H7 (cell line): ENCODE measurements around the gene FCGR1A. TPM values are rescaled to one million over a fixed set of nuclear protein-coding genes. Genes with fewer than 3 reads are reported as not detected.
A peak's percentile ranks its signal among the peaks of the same experiment; 100 is the strongest.
"Not testable (repeated sequence)": the region's sequence is repeated elsewhere in the genome, so short reads cannot be mapped to it uniquely, and the experiment has no call there.

Source experiments
- DNase-seq: peaks from one replicate; pipeline ENCODE4 v3.0.0; 2012
- H3K27me3 ChIP-seq: 2 replicates; pipeline ENCODE4 v1.6.0; 2011; ENCODE audit warnings: mild to moderate bottlenecking, low read length; ENCODE audit not compliant: control insufficient read depth, insufficient read depth
- H3K36me3 ChIP-seq: replicated peaks from 2 replicates; pipeline ENCODE4 v1.5.1; 2011; ENCODE audit warnings: low read length; ENCODE audit not compliant: control insufficient read depth, insufficient read depth
- H3K4me3 ChIP-seq: 2 replicates; pipeline ENCODE4 v1.5.1; 2011; ENCODE audit warnings: low read depth, mild to moderate bottlenecking, control low read depth, low read length, moderate library complexity; ENCODE audit not compliant: insufficient read depth
- total RNA-seq: library from RNA; depleted of rRNA; stranded (reverse); fragments of >200 nt; shearing (Covaris generic); gene quantifications from 2 replicates; pipeline ENCODE4 v1.2.3, GENCODE V29; 2014; rRNA removed

Gene FCGR1A
- total RNA-seq: not detected in 2 replicates

GRCh38 chr1:149782600-149782999 lies at the start of gene FCGR1A:
Gene FCGR1A (plus strand): TSS chr1:149782694. CDS start chr1:149782744, 50 bp downstream.
- H3K36me3 ChIP-seq, DNase-seq, H3K27me3 ChIP-seq, H3K4me3 ChIP-seq: not testable (repeated sequence)

- not testable (repeated sequence) for H3K36me3 ChIP-seq, H3K4me3 ChIP-seq, DNase-seq, H3K27me3 ChIP-seq
Measured at GRCh38 chr1:149732781-149733180, 49.7 kb upstream of the FCGR1A start.

GRCh38 chr1:149734692-149735091 lies 47.8 kb upstream of the FCGR1A start:
- not testable (repeated sequence) for H3K4me3 ChIP-seq, H3K36me3 ChIP-seq, H3K27me3 ChIP-seq, DNase-seq

- H3K4me3 ChIP-seq: peak overlapping the region; percentile 34
- H3K27me3 ChIP-seq, H3K36me3 ChIP-seq, DNase-seq: not testable (repeated sequence)
Measured at GRCh38 chr1:149740148-149740581, 42.3 kb upstream of the FCGR1A start.

- not testable (repeated sequence) for H3K27me3 ChIP-seq, DNase-seq, H3K36me3 ChIP-seq
- peak overlapping the region; percentile 34; the same call in 1 of the 2 replicates for H3K4me3 ChIP-seq
Measured at GRCh38 chr1:149740590-149741230, 41.8 kb upstream of the FCGR1A start.

GRCh38 chr1:149741914-149742313 lies 40.6 kb upstream of the FCGR1A start:
- not testable (repeated sequence) for H3K36me3 ChIP-seq, DNase-seq, H3K4me3 ChIP-seq, H3K27me3 ChIP-seq

GRCh38 chr1:149746463-149747356 lies 35.8 kb upstream of the FCGR1A start:
- H3K27me3 ChIP-seq, H3K36me3 ChIP-seq: not testable (repeated sequence)
- peak; percentile 2 for DNase-seq
- peak overlapping the region; percentile 17; the same call in 1 of the 2 replicates for H3K4me3 ChIP-seq

- peak overlapping the region; percentile 16; the same call in 1 of the 2 replicates for H3K4me3 ChIP-seq
- H3K27me3 ChIP-seq, DNase-seq, H3K36me3 ChIP-seq: not testable (repeated sequence)
Measured at GRCh38 chr1:149747359-149748143, 34.9 kb upstream of the FCGR1A start.

- DNase-seq: peak; percentile 2
- H3K36me3 ChIP-seq, H3K27me3 ChIP-seq: not testable (repeated sequence)
- H3K4me3 ChIP-seq: peak overlapping the region; percentile 16; the same call in 1 of the 2 replicates
Measured at GRCh38 chr1:149748144-149748500, 34.4 kb upstream of the FCGR1A start.

- DNase-seq, H3K4me3 ChIP-seq, H3K36me3 ChIP-seq, H3K27me3 ChIP-seq: not testable (repeated sequence)
Measured at GRCh38 chr1:149750562-149750961, 31.9 kb upstream of the FCGR1A start.

- H3K36me3 ChIP-seq, H3K27me3 ChIP-seq, H3K4me3 ChIP-seq, DNase-seq: not testable (repeated sequence)
Measured at GRCh38 chr1:149752186-149752585, 30.3 kb upstream of the FCGR1A start.

GRCh38 chr1:149753466-149753865 lies 29.0 kb upstream of the FCGR1A start:
- H3K36me3 ChIP-seq, H3K27me3 ChIP-seq, DNase-seq, H3K4me3 ChIP-seq: not testable (repeated sequence)

- not testable (repeated sequence) for H3K27me3 ChIP-seq, H3K36me3 ChIP-seq, DNase-seq, H3K4me3 ChIP-seq
Measured at GRCh38 chr1:149755294-149755693, 27.2 kb upstream of the FCGR1A start.

- H3K36me3 ChIP-seq, DNase-seq, H3K27me3 ChIP-seq, H3K4me3 ChIP-seq: not testable (repeated sequence)
Measured at GRCh38 chr1:149762294-149762693, 20.2 kb upstream of the FCGR1A start.
